K562 (cell line): ENCODE measurements around the gene NDUFB3. TPM values are rescaled to one million over a fixed set of nuclear protein-coding genes. Genes with fewer than 3 reads are reported as not detected.

Experiments
- AFF4 ChIP-seq: sonication (generic); formaldehyde crosslinking; IDR thresholded peaks from 2 replicates; pipeline ENCODE4 v1.8.0; 2023; ENCODE audit warnings: mild to moderate bottlenecking, missing genetic modification reagents
- ARID1B ChIP-seq: fragments of 450-650 bp; IDR thresholded peaks from 2 replicates; pipeline ENCODE4 v1.6.1; 2016; ENCODE audit warnings: antibody characterized with exemption, mild to moderate bottlenecking, inconsistent platforms
- CBFA2T2 ChIP-seq: fragments of 450-650 bp; conservative IDR thresholded peaks from 2 replicates; pipeline ENCODE4 v1.6.1; 2017; ENCODE audit warnings: mild to moderate bottlenecking
- CHD1 ChIP-seq: fragments of 200-600 bp; sonication (generic); IDR thresholded peaks from one replicate; pipeline ENCODE4 v1.6.1; 2012; ENCODE audit warnings: mild to moderate bottlenecking, moderate library complexity, low read length, inconsistent platforms
- CREB3L1 ChIP-seq: fragments of 450-650 bp; IDR thresholded peaks from 2 replicates; pipeline ENCODE4 v1.6.1; 2014; ENCODE audit warnings: low read depth, mild to moderate bottlenecking, moderate library complexity, borderline replicate concordance
- ELK3 ChIP-seq: fragments of 450-650 bp; formaldehyde crosslinking; IDR thresholded peaks from 2 replicates; pipeline ENCODE4 v1.4.0; 2020; ENCODE audit warnings: mild to moderate bottlenecking
- FOXA1 ChIP-seq: fragments of 450-650 bp; IDR thresholded peaks from 2 replicates; pipeline ENCODE4 v1.6.1; 2016; ENCODE audit warnings: mild to moderate bottlenecking, borderline replicate concordance
- HMG20B ChIP-seq: fragments of 250-450 bp; sonication (Bioruptor Pico); IDR thresholded peaks from 2 replicates; pipeline ENCODE4 v1.5.0; 2021; ENCODE audit warnings: mild to moderate bottlenecking
- KDM4B ChIP-seq, 2 experiments: fragments of 450-650 bp in 1 of 2; sonication (generic) in 1 of 2; IDR thresholded peaks; 2 replicates each; pipeline ENCODE4 v1.6.1; 2016 to 2017; ENCODE audit warnings: borderline replicate concordance in 2 of 2, antibody characterized with exemption in 1 of 2, low read depth in 1 of 2, mild to moderate bottlenecking in 1 of 2
- KLF1 ChIP-seq: fragments of 450-650 bp; IDR thresholded peaks from 2 replicates; pipeline ENCODE4 v1.6.1; 2016; ENCODE audit warnings: missing genetic modification characterization, missing compliant biosample characterization
- LEF1 ChIP-seq: fragments of 450-650 bp; IDR thresholded peaks from 2 replicates; pipeline ENCODE4 v1.6.1; 2016; ENCODE audit warnings: mild to moderate bottlenecking
- MAX ChIP-seq: sonication (generic); formaldehyde crosslinking; IDR thresholded peaks from 2 replicates; pipeline ENCODE4 v1.9.0; 2022; ENCODE audit warnings: mild to moderate bottlenecking, missing genetic modification reagents
- MCM2 ChIP-seq: fragments of 450-650 bp; IDR thresholded peaks from 2 replicates; pipeline ENCODE4 v1.6.1; 2017; ENCODE audit warnings: low read depth, mild to moderate bottlenecking
- NFE2 ChIP-seq: IDR thresholded peaks from 2 replicates; pipeline ENCODE4 v1.6.1; 2014; ENCODE audit warnings: antibody characterized with exemption, low read depth
- RNF219 ChIP-seq: fragments of 250-450 bp; sonication (Bioruptor Pico); IDR thresholded peaks from 2 replicates; pipeline ENCODE4 v1.5.0; 2022; ENCODE audit warnings: mild to moderate bottlenecking
- SPI1 ChIP-seq: IDR thresholded peaks from 2 replicates; pipeline ENCODE4 v1.6.1; 2011; ENCODE audit warnings: low read depth, low read length, control low read depth, borderline replicate concordance
- TEAD4 ChIP-seq, 2 experiments: sonication (generic) in 1 of 2; formaldehyde crosslinking in 1 of 2; IDR thresholded peaks; 2 replicates each; pipeline versions ENCODE4 v1.6.1 to v1.8.0; 2012 to 2022; ENCODE audit warnings: borderline replicate concordance in 1 of 2, inconsistent platforms in 1 of 2, low read length in 1 of 2, mild to moderate bottlenecking in 1 of 2, missing genetic modification reagents in 1 of 2
- TRIM24 ChIP-seq, 2 experiments: fragments of 450-650 bp; IDR thresholded peaks; 2 replicates each; pipeline ENCODE4 v1.6.1; 2016
- ZNF507 ChIP-seq: conservative IDR thresholded peaks from 2 replicates; pipeline ENCODE4 v1.6.1; 2017; ENCODE audit warnings: missing genetic modification characterization, missing compliant biosample characterization
- ZNF644 ChIP-seq: fragments of 200-800 bp; sonication (Bioruptor generic); IDR thresholded peaks from 2 replicates; pipeline ENCODE4 v1.6.1; 2016; ENCODE audit warnings: low read depth, missing genetic modification characterization, missing compliant biosample characterization
- polyA plus RNA-seq, 8 experiments: library from polyadenylated mRNA; depleted of rRNA in 4 of 8; stranded (reverse) in 5 of 8; unstranded in 3 of 8; fragments of >200 nt; fragmentation: Nextera tagmentation in 2 of 8; fragmentation: Illumina TruSeq in 1 of 8; extraction: Ambion mirVana in 2 of 8; extraction: Trizol in 1 of 8; gene quantifications; 2 replicates each; pipeline versions ENCODE4 v1.2.1 to v1.2.3, GENCODE V29; 2011 to 2014; ENCODE audit warnings: inconsistent platforms in 1 of 8, missing spikeins in 1 of 8
- total RNA-seq, 7 experiments: library from RNA; depleted of rRNA in 6 of 7; stranded (reverse); fragments of >200 nt in 6 of 7; fragmentation: Illumina TruSeq in 2 of 7; extraction: Trizol in 2 of 7; gene quantifications; 2 replicates each; pipeline versions ENCODE4 v1.2.1 to v1.2.3, GENCODE V29; 2011 to 2021; ENCODE audit warnings: low replicate concordance in 1 of 7

NDUFB3 gene
- total and polyA plus RNA-seq, 9 of the 15 experiments (the other 6 are each of a cell fraction or from before 2014, with no cell fraction given) = 126 to 786 (median 156) TPM

GRCh38 chr2:201130524-201131186 is 58.9 kb downstream of the NDUFB3 start (continued):
- TF ChIP-seq MAX (CRISPR knock-in tag) = no peak
- TF ChIP-seq MCM2 = no peak
- TF ChIP-seq ZNF507 (tag) = no peak
- no peak for TF ChIP-seq FOXA1
- no peak for TF ChIP-seq CHD1
- TF ChIP-seq NFE2 = peak; percentile 37; the same call in 1 of the 2 replicates
- no peak for TF ChIP-seq ZNF644
- 0 out of 2 replicates have a peak, but pooled peaks have one; percentile 16 for TF ChIP-seq LEF1
- TF ChIP-seq TEAD4 (IDR thresholded peaks at IDR 0.05; ENCODE audit: low read length) = peak; percentile 66
- TF ChIP-seq TEAD4 (CRISPR knock-in tag; IDR thresholded peaks at IDR 0.05; ENCODE audit: borderline replicate concordance) = no peak
- no peak for TF ChIP-seq ELK3
- TF ChIP-seq KDM4B (IDR thresholded peaks at IDR 0.05; ENCODE audit: borderline replicate concordance in 2 of 2, low read depth in 1 of 2) = no peak
- peak; percentile 38; the same call in 1 of the 2 replicates for TF ChIP-seq SPI1
- 0 out of 4 replicates have a peak, but pooled peaks have one; percentile 10 to 26 for TF ChIP-seq TRIM24 (IDR thresholded peaks at IDR 0.05)
- peak; percentile 68 for TF ChIP-seq CBFA2T2
- 0 out of 2 replicates have a peak, but pooled peaks have one; percentile 2 for TF ChIP-seq AFF4 (CRISPR knock-in tag)
- TF ChIP-seq CREB3L1 = no peak
- no peak for TF ChIP-seq RNF219 (CRISPR knock-in tag)
- no peak for TF ChIP-seq HMG20B (CRISPR knock-in tag)
- no peak for TF ChIP-seq KLF1 (tag)
- peak; percentile 85 for TF ChIP-seq ARID1B
